ENCODE results near the gene KMT2D. TPM values are rescaled to one million over a fixed set of nuclear protein-coding genes. Genes with fewer than 3 reads are reported as not detected.

The KMT2D gene
- total RNA-seq, 1 experiment from 2014 or later: 41.9 TPM

GRCh38 chr12:49043856-49044258, 16.7 kb downstream of the KMT2D start:
- Histone ChIP-seq H3K4me1 (ENCODE audit: insufficient read depth, low read length) (no peaks in the 10 kb centered on the region), H3K9me2 (replicated peaks; ENCODE audit: low read length) (no peaks in the 10 kb centered on the region), H4K20me1 (ENCODE audit: low read length) (no peaks in the 10 kb centered on the region), H3K79me2 (ENCODE audit: low read length) (no peaks in the 10 kb centered on the region), H3K27ac (ENCODE audit: low read length) (no peak overlapping the region), H3F3A (ENCODE audit: low read length, unreplicated experiment) (no peaks in the 10 kb centered on the region), H3K36me3 (ENCODE audit: low read depth, low read length) (peaks cover 82% of the 10 kb centered on the region), H2AFZ (ENCODE audit: low read length) (no peak overlapping the region), H3K4me2 (ENCODE audit: low read length) (no peak overlapping the region), H3K9me3 (ENCODE audit: low read length) (no peaks in the 10 kb centered on the region), H3K27me3 (ENCODE audit: low read length) (no peaks in the 10 kb centered on the region), H3K4me3 (ENCODE audit: low read length) (no peak overlapping the region), H3K9ac (ENCODE audit: low read length) (no peak overlapping the region)
- intact Hi-C loops (cut with micrococcal nuclease): no loop called here
- peak; percentile 83 for TF ChIP-seq CTCF (conservative IDR thresholded peaks at IDR 0.05; ENCODE audit: low read depth, low read length)
- no peak for TF ChIP-seq EZH2phosphoT487 (IDR thresholded peaks at IDR 0.05; ENCODE audit: borderline replicate concordance, low read length)
- ChIA-PET POLR2A (ENCODE audit: unreplicated experiment) (no interaction called here), CTCF (interaction anchor here (0.6 to 0.7 kb wide), 2 partner anchors 20 to 34 kb away, joined by 3 read pairs; no protein-coding TSS in a partner anchor)
- ATAC-seq (no peak), DNase-seq (peak; percentile 37)
- no TSS peak for BruUV-seq (replicated peaks)

- Histone ChIP-seq H4K20me1 (ENCODE audit: low read length) (no peaks in the 10 kb centered on the region), H3K79me2 (ENCODE audit: low read length) (no peaks in the 10 kb centered on the region), H3K36me3 (ENCODE audit: low read depth, low read length) (peaks cover 82% of the 10 kb centered on the region), H3K4me3 (ENCODE audit: low read length) (no peak overlapping the region), H3K9ac (ENCODE audit: low read length) (no peak overlapping the region), H2AFZ (ENCODE audit: low read length) (no peak overlapping the region), H3K27ac (ENCODE audit: low read length) (no peak overlapping the region), H3K9me3 (ENCODE audit: low read length) (no peaks in the 10 kb centered on the region), H3K4me1 (ENCODE audit: insufficient read depth, low read length) (no peaks in the 10 kb centered on the region), H3K4me2 (ENCODE audit: low read length) (no peak overlapping the region), H3F3A (ENCODE audit: low read length, unreplicated experiment) (no peaks in the 10 kb centered on the region), H3K9me2 (replicated peaks; ENCODE audit: low read length) (no peaks in the 10 kb centered on the region), H3K27me3 (ENCODE audit: low read length) (no peaks in the 10 kb centered on the region)
- CTCF ChIA-PET: no interaction called here
- POLR2A ChIA-PET (ENCODE audit: unreplicated experiment): no interaction called here
- no TSS peak for BruUV-seq (replicated peaks)
- TF ChIP-seq EZH2 (IDR thresholded peaks at IDR 0.05; ENCODE audit: low read length, unreplicated experiment): no peak
- no peak for TF ChIP-seq EZH2phosphoT487 (IDR thresholded peaks at IDR 0.05; ENCODE audit: borderline replicate concordance, low read length)
- no peak for TF ChIP-seq CTCF (conservative IDR thresholded peaks at IDR 0.05; ENCODE audit: low read depth, low read length)
- DNase-seq: no peak
- ATAC-seq: no peak
- intact Hi-C loops (cut with micrococcal nuclease): no loop called here
Measured at GRCh38 chr12:49043241-49043640, 17.4 kb downstream of the KMT2D start.

- Histone ChIP-seq H3K27ac (ENCODE audit: low read length) (no peak overlapping the region), H3K4me3 (ENCODE audit: low read length) (no peak overlapping the region), H4K20me1 (ENCODE audit: low read length) (no peaks in the 10 kb centered on the region), H3K9me3 (ENCODE audit: low read length) (no peaks in the 10 kb centered on the region), H3K36me3 (ENCODE audit: low read depth, low read length) (peaks cover 89% of the 10 kb centered on the region), H3K9me2 (replicated peaks; ENCODE audit: low read length) (no peaks in the 10 kb centered on the region), H3K27me3 (ENCODE audit: low read length) (no peaks in the 10 kb centered on the region), H2AFZ (ENCODE audit: low read length) (no peak overlapping the region), H3K9ac (ENCODE audit: low read length) (no peak overlapping the region), H3F3A (ENCODE audit: low read length, unreplicated experiment) (no peaks in the 10 kb centered on the region), H3K4me2 (ENCODE audit: low read length) (no peak overlapping the region), H3K4me1 (ENCODE audit: insufficient read depth, low read length) (no peaks in the 10 kb centered on the region), H3K79me2 (ENCODE audit: low read length) (no peaks in the 10 kb centered on the region)
- ATAC-seq (peak; percentile 76), DNase-seq (peak; percentile 43)
- ChIA-PET POLR2A (ENCODE audit: unreplicated experiment) (interaction anchor here (0.6 kb wide), 1 partner anchor 23 kb away, joined by 5 read pairs; no protein-coding TSS in a partner anchor), CTCF (no interaction called here)
- intact Hi-C loops (cut with micrococcal nuclease): no loop called here
- BruUV-seq (replicated peaks): no TSS peak
- TF ChIP-seq EZH2 (IDR thresholded peaks at IDR 0.05; ENCODE audit: low read length, unreplicated experiment): no peak
- no peak for TF ChIP-seq EZH2phosphoT487 (IDR thresholded peaks at IDR 0.05; ENCODE audit: borderline replicate concordance, low read length)
- TF ChIP-seq CTCF (conservative IDR thresholded peaks at IDR 0.05; ENCODE audit: low read depth, low read length): no peak
Measured at GRCh38 chr12:49041881-49042484, 18.6 kb downstream of the KMT2D start.
